Erythroblast (primary cell): Measurements from ENCODE around the gene ASIC5.
"Not testable (repeated sequence)": the region's sequence is repeated elsewhere in the genome, so short reads cannot be mapped to it uniquely, and the experiment has no call there.

ENCODE experiments used
- DNase-seq, 2 experiments: peaks; one replicate each; lab custom pipeline; 2025; lab: John Stamatoyannopoulos, UW
- GATA1 ChIP-seq: IDR thresholded peaks from 2 replicates; pipeline ENCODE4 v1.6.1; 2011; ENCODE audit warnings: low read depth, mild to moderate bottlenecking, control low read depth, low read length, moderate library complexity
- POLR2A ChIP-seq: IDR thresholded peaks from 2 replicates; pipeline ENCODE4 v1.6.1; 2011; ENCODE audit warnings: mild to moderate bottlenecking, low read length

Gene ASIC5

GRCh38 chr4:155802190-155802959, 63.7 kb downstream of the ASIC5 start:
- TF ChIP-seq POLR2A (no peak), GATA1 (no peak)
- no peak for DNase-seq

GRCh38 chr4:155800685-155801343, 65.3 kb downstream of the ASIC5 start:
- DNase-seq = no peak
- TF ChIP-seq GATA1 (no peak), POLR2A (no peak)

GRCh38 chr4:155799794-155800123, 66.3 kb downstream of the ASIC5 start:
- no peak for TF ChIP-seq POLR2A
- no peak for DNase-seq

GRCh38 chr4:155799116-155799793, 66.8 kb downstream of the ASIC5 start:
- DNase-seq = no peak
- TF ChIP-seq POLR2A (no peak), GATA1 (no peak)

- not testable (repeated sequence) for DNase-seq
Measured at GRCh38 chr4:155797581-155797980, 68.5 kb downstream of the ASIC5 start.

GRCh38 chr4:155795991-155796390, 70.1 kb downstream of the ASIC5 start:
- DNase-seq = no peak
- TF ChIP-seq POLR2A (no peak), GATA1 (no peak)

GRCh38 chr4:155794589-155795236, 71.4 kb downstream of the ASIC5 start:
- no peak for DNase-seq
- TF ChIP-seq POLR2A (no peak), GATA1 (no peak)

GRCh38 chr4:155789982-155790381, 76.1 kb downstream of the ASIC5 start:
- DNase-seq = no peak
- no peak for TF ChIP-seq POLR2A
- no peak for TF ChIP-seq GATA1

GRCh38 chr4:155789391-155789790, 76.7 kb downstream of the ASIC5 start:
- TF ChIP-seq GATA1 (no peak), POLR2A (no peak)

GRCh38 chr4:155787113-155787710, 78.9 kb downstream of the ASIC5 start:
- TF ChIP-seq GATA1 (no peak), POLR2A (no peak)
- DNase-seq = peak; percentile 18 to 40

More at GRCh38 chr4:155789391-155789790, 76.7 kb downstream of the ASIC5 start:
- no peak for DNase-seq

GRCh38 chr4:155785828-155786227, 80.2 kb downstream of the ASIC5 start:
- no peak for DNase-seq
- no peak for TF ChIP-seq GATA1
- TF ChIP-seq POLR2A = no peak

GRCh38 chr4:155784637-155785036, 81.4 kb downstream of the ASIC5 start:
- TF ChIP-seq GATA1 (no peak), POLR2A (no peak)

GRCh38 chr4:155781249-155781831, 84.7 kb downstream of the ASIC5 start:
- no peak for DNase-seq
- TF ChIP-seq POLR2A = no peak
- no peak for TF ChIP-seq GATA1

More at GRCh38 chr4:155784637-155785036, 81.4 kb downstream of the ASIC5 start:
- no peak for DNase-seq
